GM19023 (cell line): ENCODE results near the gene KRTAP20-3.

Experiments used
- ATAC-seq: cut with Tn5 transposase; IDR thresholded peaks from one replicate; pipeline ENCODE4 v1.9.1; 2021; ENCODE audit warnings: mild to moderate bottlenecking, moderate library complexity; ENCODE audit not compliant: unreplicated experiment

KRTAP20-3 gene

GRCh38 chr21:30642564-30642963 lies at the start of gene KRTAP20-3:
Gene KRTAP20-3 (plus strand): TSS chr21:30642864.
- ATAC-seq = no peak

DNA sequence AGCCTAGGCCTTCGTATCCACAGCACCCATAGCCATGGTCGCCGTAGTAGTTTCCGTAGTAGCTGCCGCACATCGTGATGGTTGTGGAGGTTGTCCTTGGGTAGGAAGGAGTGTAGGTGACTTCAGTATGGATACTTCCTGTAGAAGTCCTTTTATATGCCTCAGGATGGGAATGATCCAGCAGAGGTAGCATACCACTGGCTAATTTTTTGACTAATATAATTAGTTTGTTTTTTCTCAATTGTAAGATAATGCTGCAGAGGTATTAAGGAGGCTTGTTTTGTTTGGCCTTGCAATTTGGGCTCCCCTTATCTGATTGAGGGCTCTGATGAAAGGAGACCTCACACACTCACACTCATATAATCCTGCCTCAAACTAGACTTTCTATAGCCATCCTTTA lies 43.9 kb upstream of the KRTAP20-3 start, which contains the start of gene KRTAP6-2:
Gene KRTAP6-2, minus strand, starts transcription at position 101 of the 400 bp plus-strand sequence. Its CDS starts 28 bp downstream, at position 73.
- ATAC-seq = no peak

DNA sequence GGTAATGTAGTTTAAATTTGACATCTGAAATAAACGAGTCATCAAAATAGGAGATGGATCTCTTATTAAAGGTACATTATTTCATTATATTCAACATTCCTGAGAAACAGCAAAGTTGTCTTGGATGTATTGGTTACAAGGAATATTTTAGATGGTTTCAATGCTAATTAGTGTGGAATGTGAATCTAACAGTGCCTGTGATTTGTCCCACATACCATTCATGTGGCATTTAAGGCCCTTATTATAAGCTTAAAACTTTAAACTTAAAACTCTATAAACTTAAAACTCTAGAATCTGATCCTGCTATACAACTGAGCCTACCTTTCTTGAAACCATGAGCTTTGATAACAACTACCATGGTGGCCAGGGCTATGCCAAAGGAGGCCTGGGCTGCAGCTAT lies 41.9 kb upstream of the KRTAP20-3 start, which contains the start of gene KRTAP22-1:
Gene KRTAP22-1, plus strand, starts transcription at position 301 of the 400 bp plus-strand sequence.
- no peak for ATAC-seq

GRCh38 chr21:30605968-30606367 lies 36.7 kb upstream of the KRTAP20-3 start:
- no peak for ATAC-seq

GRCh38 chr21:30612132-30612531 lies 30.5 kb upstream of the KRTAP20-3 start:
- no peak for ATAC-seq

- ATAC-seq = no peak
These were observed 28.8 kb upstream of the KRTAP20-3 start, which contains the start of gene KRTAP6-1 for GRCh38 chr21:30613836-30614235. Gene KRTAP6-1 (minus strand): TSS chr21:30613930. CDS start chr21:30613904, 26 bp downstream.

- no peak for ATAC-seq
These were observed 27.5 kb upstream of the KRTAP20-3 start for GRCh38 chr21:30615199-30615598.

DNA sequence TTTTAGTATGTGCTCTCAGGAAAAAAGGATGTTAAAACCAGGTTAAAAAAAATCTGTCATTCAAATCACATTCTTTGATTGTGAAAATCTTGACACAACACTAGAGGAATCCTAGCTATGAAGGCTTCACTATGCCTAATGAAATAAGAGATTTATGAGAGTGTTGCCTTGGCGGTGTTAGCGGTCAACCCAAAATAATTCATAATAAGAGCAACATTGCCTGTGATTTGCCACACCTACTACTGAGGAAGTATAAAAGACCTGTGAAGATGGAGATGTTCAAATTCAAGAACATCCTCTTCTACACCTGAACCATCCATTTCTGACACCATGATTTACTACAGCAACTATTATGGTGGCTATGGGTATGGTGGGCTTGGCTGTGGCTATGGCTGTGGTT lies 26.5 kb upstream of the KRTAP20-3 start, which contains the start of gene KRTAP20-1:
Gene KRTAP20-1, plus strand, starts transcription at position 301 of the 400 bp plus-strand sequence. Its CDS starts 30 bp downstream, at position 331.
- ATAC-seq = no peak

DNA sequence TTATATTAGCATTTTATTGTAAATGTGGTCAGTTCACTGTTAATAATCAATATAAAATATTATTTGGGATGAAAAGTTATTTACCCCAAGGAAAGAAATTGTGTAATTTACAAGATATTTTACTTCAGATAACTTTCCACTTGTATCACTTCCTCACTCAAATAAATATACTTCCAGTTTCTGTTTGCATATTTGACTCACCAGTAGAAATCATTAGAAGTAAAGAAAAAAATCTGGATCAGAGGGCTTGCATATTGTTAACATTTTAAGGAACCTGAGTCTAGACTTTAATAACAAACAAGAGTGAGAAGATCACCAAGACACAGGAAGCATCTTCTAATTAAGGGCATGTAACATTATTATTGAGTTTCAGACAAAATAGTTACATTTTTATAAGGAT lies 22.6 kb upstream of the KRTAP20-3 start:
- no peak for ATAC-seq

GRCh38 chr21:30620522-30620921 lies 22.1 kb upstream of the KRTAP20-3 start, which contains the start of gene KRTAP20-4:
Gene KRTAP20-4 (plus strand): TSS chr21:30620627.
- ATAC-seq = no peak

- no peak for ATAC-seq
These were observed 19.3 kb upstream of the KRTAP20-3 start for GRCh38 chr21:30623362-30623761.

GRCh38 chr21:30625449-30626165 lies 17.1 kb upstream of the KRTAP20-3 start:
- ATAC-seq = no peak

DNA sequence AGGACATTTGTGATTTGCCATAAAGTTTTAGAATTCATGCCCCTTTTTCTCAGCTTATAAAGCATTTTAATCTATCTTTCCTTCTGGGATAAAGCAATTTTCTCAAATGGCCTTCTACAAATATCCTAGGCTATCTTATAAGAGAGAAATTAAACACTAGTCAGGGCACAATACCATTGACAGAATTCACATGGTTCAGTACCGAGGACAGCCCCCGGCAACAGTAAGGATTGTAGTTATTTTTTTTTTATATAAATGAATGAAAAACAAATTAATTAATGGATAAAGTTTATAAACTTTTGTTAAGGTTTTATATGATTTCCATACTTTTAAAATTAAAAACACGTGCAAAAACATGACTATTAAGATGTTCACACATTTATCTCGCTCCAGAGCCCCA lies 14.6 kb upstream of the KRTAP20-3 start:
- no peak for ATAC-seq

- ATAC-seq = no peak
These were observed 13.5 kb upstream of the KRTAP20-3 start for GRCh38 chr21:30629200-30629599.

- ATAC-seq = no peak
These were observed 7.8 kb upstream of the KRTAP20-3 start, which contains the start of gene KRTAP20-2 for GRCh38 chr21:30634906-30635305. Gene KRTAP20-2 (plus strand): TSS chr21:30635206. CDS start chr21:30635264, 58 bp downstream.

DNA sequence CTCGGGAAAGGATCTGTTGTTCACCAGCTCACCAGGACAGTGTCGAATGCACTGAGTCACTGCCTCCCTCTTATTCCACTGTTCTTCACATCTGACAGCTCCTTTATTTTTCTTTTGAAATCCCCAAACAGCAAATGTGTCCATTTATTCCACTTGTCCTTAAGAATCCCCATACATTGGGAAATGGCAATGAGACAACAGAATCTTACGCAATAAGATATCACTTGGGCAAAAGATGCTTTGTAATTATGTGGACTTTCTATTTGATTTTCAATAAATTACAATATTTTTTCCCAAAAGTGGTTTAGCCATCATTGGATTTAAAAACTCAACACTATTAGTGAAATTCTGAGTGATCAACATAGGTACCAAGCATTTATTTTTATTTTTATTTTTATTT lies 4.0 kb upstream of the KRTAP20-3 start:
- ATAC-seq = no peak

- ATAC-seq = no peak
These were observed 4.3 kb downstream of the KRTAP20-3 start for GRCh38 chr21:30646904-30647414.

DNA sequence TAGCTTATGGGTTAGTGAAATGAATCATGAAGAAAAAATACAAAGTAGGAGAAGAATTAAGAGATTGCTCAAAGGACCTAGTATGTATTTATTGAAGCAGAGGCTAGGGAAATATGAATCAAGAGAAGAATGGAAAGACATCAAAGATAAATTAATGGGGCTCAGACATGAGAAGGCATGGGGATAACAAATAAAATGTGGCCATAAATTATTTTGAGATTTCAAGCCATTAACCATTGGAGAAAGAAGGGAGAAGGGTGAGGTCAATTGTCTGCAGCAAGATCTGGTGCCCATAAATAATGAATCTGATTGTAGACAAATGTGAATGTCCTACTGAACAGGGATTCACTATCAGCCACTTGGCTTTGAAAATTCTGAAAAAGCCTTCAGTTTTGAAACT lies 10.2 kb downstream of the KRTAP20-3 start:
- no peak for ATAC-seq

GRCh38 chr21:30668776-30669175 lies 26.1 kb downstream of the KRTAP20-3 start:
- no peak for ATAC-seq

DNA sequence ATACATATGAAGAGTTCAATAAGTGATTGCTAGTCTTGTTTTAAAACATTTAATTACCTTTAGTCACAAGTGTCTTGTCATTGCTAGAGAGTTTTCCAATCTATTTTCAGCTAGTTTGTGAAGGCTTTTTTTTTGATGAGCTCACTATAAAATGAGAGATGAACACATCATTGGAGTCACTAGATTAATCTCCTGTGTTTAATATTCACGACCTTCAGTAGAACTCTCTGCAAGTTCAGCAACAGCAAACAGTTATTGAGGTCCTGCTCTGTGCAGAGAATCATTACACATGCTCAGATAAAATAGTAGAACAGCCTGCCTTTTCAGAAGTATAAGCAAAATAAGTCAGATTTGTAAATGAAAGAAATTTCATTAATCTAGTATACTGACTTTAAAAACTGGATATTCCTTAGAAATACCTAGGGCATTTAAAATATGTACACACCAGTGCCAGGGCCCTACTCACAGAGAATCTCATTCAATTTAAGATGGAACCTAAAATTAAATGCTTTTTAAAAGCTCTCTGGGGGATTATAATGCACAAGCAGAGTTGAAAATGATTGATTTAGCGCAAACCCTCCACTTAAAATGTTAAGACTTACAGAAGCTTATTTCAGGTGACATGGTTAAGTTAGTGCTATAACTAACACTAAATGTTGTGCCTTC lies 30.5 kb downstream of the KRTAP20-3 start:
- ATAC-seq = no peak

DNA sequence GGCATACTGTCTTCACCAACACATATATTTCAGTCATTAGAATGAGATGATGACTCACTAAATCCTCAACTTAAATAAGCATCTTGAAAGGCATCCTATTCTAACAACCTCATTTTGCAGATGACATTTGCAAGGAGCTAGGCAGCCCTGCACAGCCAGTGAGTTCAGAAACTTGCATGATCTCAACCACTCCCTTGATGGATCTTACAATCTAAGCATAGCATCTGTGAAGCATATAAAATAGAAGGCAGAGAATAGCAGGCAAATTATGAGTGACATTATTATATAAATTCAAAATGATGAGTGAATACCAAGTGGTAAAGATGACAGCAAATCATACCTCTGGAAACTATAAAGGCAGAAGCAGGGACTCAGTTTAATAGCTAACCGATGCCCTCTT lies 31.6 kb downstream of the KRTAP20-3 start:
- no peak for ATAC-seq

DNA sequence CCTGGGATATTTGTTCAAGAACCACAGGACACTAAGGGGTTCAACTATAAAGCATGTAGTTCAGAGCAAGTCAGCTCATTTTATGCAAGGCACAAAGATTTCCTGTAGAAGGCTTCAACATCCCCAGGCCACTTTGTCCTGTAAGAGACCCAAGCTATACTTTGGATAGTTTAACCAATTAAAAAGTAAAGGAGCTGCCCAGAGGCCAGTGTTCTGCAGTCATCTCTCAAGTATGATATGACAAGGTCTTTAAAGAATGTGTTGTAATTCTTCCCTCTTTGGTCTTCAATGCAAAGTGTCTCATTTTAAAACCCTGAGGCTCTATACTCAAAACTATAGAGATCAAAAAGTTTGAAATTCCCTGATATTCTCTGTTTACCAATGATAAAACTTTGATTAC lies 34.1 kb downstream of the KRTAP20-3 start:
- ATAC-seq = no peak
